GM18861 (cell line): ENCODE results near the gene EXT2.

Experiments used
- ATAC-seq: cut with Tn5 transposase; IDR thresholded peaks from one replicate; pipeline ENCODE4 v1.9.1; 2021; ENCODE audit not compliant: unreplicated experiment

The EXT2 gene

GRCh38 chr11:44235765-44236201, 140.3 kb downstream of the EXT2 start:
- ATAC-seq: no peak

GRCh38 chr11:44236296-44236695, 140.8 kb downstream of the EXT2 start:
- ATAC-seq: no peak

- no peak for ATAC-seq
Observed at GRCh38 chr11:44237156-44237555, 141.7 kb downstream of the EXT2 start.

GRCh38 chr11:44241851-44242250, 146.4 kb downstream of the EXT2 start:
- ATAC-seq: no peak

GRCh38 chr11:44243086-44243485, 147.6 kb downstream of the EXT2 start:
- no peak for ATAC-seq

GRCh38 chr11:44243595-44244343, 148.3 kb downstream of the EXT2 start:
- ATAC-seq: no peak

- no peak for ATAC-seq
Observed at GRCh38 chr11:44244639-44245310, 149.3 kb downstream of the EXT2 start.

GRCh38 chr11:44246726-44247125, 151.2 kb downstream of the EXT2 start:
- no peak for ATAC-seq

- no peak for ATAC-seq
Observed at GRCh38 chr11:44247508-44247907, 152.0 kb downstream of the EXT2 start.

- ATAC-seq: no peak
Observed at GRCh38 chr11:44248109-44248508, 152.6 kb downstream of the EXT2 start.

- no peak for ATAC-seq
Observed at GRCh38 chr11:44250421-44250820, 154.9 kb downstream of the EXT2 start.

GRCh38 chr11:44252999-44253602, 157.6 kb downstream of the EXT2 start:
- ATAC-seq: no peak

GRCh38 chr11:44255406-44256071, 160.1 kb downstream of the EXT2 start:
- ATAC-seq: no peak

- ATAC-seq: no peak
Observed at GRCh38 chr11:44256673-44257291, 161.3 kb downstream of the EXT2 start.

GRCh38 chr11:44257338-44258189, 162.1 kb downstream of the EXT2 start:
- ATAC-seq: no peak

- no peak for ATAC-seq
Observed at GRCh38 chr11:44258190-44258489, 162.7 kb downstream of the EXT2 start.

GRCh38 chr11:44258839-44259420, 163.5 kb downstream of the EXT2 start:
- no peak for ATAC-seq

- ATAC-seq: no peak
Observed at GRCh38 chr11:44260081-44260480, 164.6 kb downstream of the EXT2 start.

- ATAC-seq: no peak
Observed at GRCh38 chr11:44261800-44262591, 166.5 kb downstream of the EXT2 start.
